K562 (cell line): ENCODE measurements around the gene PDLIM7. TPM values are rescaled to one million over a fixed set of nuclear protein-coding genes. Genes with fewer than 3 reads are reported as not detected.

Source experiments
- ATF6 ChIP-seq: sonication (generic); formaldehyde crosslinking; IDR thresholded peaks from 2 replicates; pipeline ENCODE4 v1.4.0; 2020; ENCODE audit warnings: mild to moderate bottlenecking, missing genetic modification reagents
- CEBPB ChIP-seq: fragments of 450-650 bp; IDR thresholded peaks from 2 replicates; pipeline ENCODE4 v1.6.1; 2016; ENCODE audit warnings: missing genetic modification characterization, missing compliant biosample characterization
- CEBPG ChIP-seq, 3 experiments: fragments of 200-800 bp in 1 of 3; sonication (Bioruptor generic) in 1 of 3; sonication (generic) in 1 of 3; formaldehyde crosslinking in 1 of 3; IDR thresholded peaks in 2 of 3; conservative IDR thresholded peaks in 1 of 3; 2 replicates each; pipeline versions ENCODE4 v1.6.1 to v1.8.0; 2016 to 2022; ENCODE audit warnings: missing compliant biosample characterization in 2 of 3, missing genetic modification characterization in 2 of 3, mild to moderate bottlenecking in 1 of 3, missing genetic modification reagents in 1 of 3
- EP400 ChIP-seq: fragments of 450-650 bp; IDR thresholded peaks from 2 replicates; pipeline ENCODE4 v1.6.1; 2017; ENCODE audit warnings: antibody characterized with exemption, mild to moderate bottlenecking, moderate library complexity
- ESRRA ChIP-seq: fragments of 450-650 bp; IDR thresholded peaks from 2 replicates; pipeline ENCODE4 v1.6.1; 2014; ENCODE audit warnings: low read depth, mild to moderate bottlenecking, moderate library complexity, borderline replicate concordance
- HDAC2 ChIP-seq: fragments of 450-650 bp; IDR thresholded peaks from 2 replicates; pipeline ENCODE4 v1.6.1; 2016; ENCODE audit warnings: mild to moderate bottlenecking
- HIVEP1 ChIP-seq: fragments of 250-450 bp; sonication (Bioruptor Pico); IDR thresholded peaks from 2 replicates; pipeline ENCODE4 v1.4.0; 2020; ENCODE audit warnings: mild to moderate bottlenecking
- L3MBTL2 ChIP-seq: fragments of 450-650 bp; IDR thresholded peaks from 2 replicates; pipeline ENCODE4 v1.6.1; 2016; ENCODE audit warnings: mild to moderate bottlenecking, moderate library complexity
- MAZ ChIP-seq, 2 experiments: fragments of 450-650 bp in 1 of 2; sonication (generic) in 1 of 2; formaldehyde crosslinking; IDR thresholded peaks in 1 of 2; conservative IDR thresholded peaks in 1 of 2; 2 replicates each; pipeline versions ENCODE4 v1.4.0 to v1.5.0; 2020; ENCODE audit warnings: mild to moderate bottlenecking in 1 of 2, missing genetic modification reagents in 1 of 2
- SMAD4 ChIP-seq: fragments of 250-450 bp; sonication (Bioruptor Pico); conservative IDR thresholded peaks from 2 replicates; pipeline ENCODE4 v1.8.0; 2021; ENCODE audit warnings: inconsistent platforms, mild to moderate bottlenecking, moderate library complexity
- SMARCE1 ChIP-seq: fragments of 450-650 bp; IDR thresholded peaks from 2 replicates; pipeline ENCODE4 v1.7.1; 2016; ENCODE audit warnings: mild to moderate bottlenecking
- TFAP4 ChIP-seq: sonication (generic); formaldehyde crosslinking; IDR thresholded peaks from 2 replicates; pipeline ENCODE4 v1.8.0; 2022; ENCODE audit warnings: missing genetic modification reagents, mild to moderate bottlenecking, moderate library complexity, borderline replicate concordance
- ZNF644 ChIP-seq: fragments of 200-800 bp; sonication (Bioruptor generic); IDR thresholded peaks from 2 replicates; pipeline ENCODE4 v1.6.1; 2016; ENCODE audit warnings: low read depth, missing genetic modification characterization, missing compliant biosample characterization
- polyA plus RNA-seq, 8 experiments: library from polyadenylated mRNA; depleted of rRNA in 4 of 8; stranded (reverse) in 5 of 8; unstranded in 3 of 8; fragments of >200 nt; fragmentation: Nextera tagmentation in 2 of 8; fragmentation: Illumina TruSeq in 1 of 8; extraction: Ambion mirVana in 2 of 8; extraction: Trizol in 1 of 8; gene quantifications; 2 replicates each; pipeline versions ENCODE4 v1.2.1 to v1.2.3, GENCODE V29; 2011 to 2014; ENCODE audit warnings: inconsistent platforms in 1 of 8, missing spikeins in 1 of 8
- total RNA-seq, 7 experiments: library from RNA; depleted of rRNA in 6 of 7; stranded (reverse); fragments of >200 nt in 6 of 7; fragmentation: Illumina TruSeq in 2 of 7; extraction: Trizol in 2 of 7; gene quantifications; 2 replicates each; pipeline versions ENCODE4 v1.2.1 to v1.2.3, GENCODE V29; 2011 to 2021; ENCODE audit warnings: low replicate concordance in 1 of 7
- TF ChIP-seq, protein P1 (sequence below): fragments of 250-450 bp; sonication (Bioruptor Pico); IDR thresholded peaks from 2 replicates; pipeline ENCODE4 v1.8.0; 2021; ENCODE audit warnings: mild to moderate bottlenecking, moderate library complexity
- TF ChIP-seq, protein P2 (sequence below), 2 experiments: IDR thresholded peaks in 1 of 2; conservative IDR thresholded peaks in 1 of 2; 2 replicates each; pipeline ENCODE4 v1.6.1; 2016; ENCODE audit warnings: low read depth in 2 of 2, mild to moderate bottlenecking in 1 of 2, missing compliant biosample characterization in 1 of 2, missing genetic modification characterization in 1 of 2, moderate library complexity in 1 of 2
- TF ChIP-seq, protein P3 (sequence below): fragments of 450-650 bp; formaldehyde crosslinking; IDR thresholded peaks from 2 replicates; pipeline ENCODE4 v1.4.0; 2022; ENCODE audit warnings: missing genetic modification characterization

Gene PDLIM7
- total and polyA plus RNA-seq, 9 of the 15 experiments (the other 6 are each of a cell fraction or from before 2014, with no cell fraction given), result 2.1 to 124 (median 32.6) TPM

- TF ChIP-seq, protein P1, sequence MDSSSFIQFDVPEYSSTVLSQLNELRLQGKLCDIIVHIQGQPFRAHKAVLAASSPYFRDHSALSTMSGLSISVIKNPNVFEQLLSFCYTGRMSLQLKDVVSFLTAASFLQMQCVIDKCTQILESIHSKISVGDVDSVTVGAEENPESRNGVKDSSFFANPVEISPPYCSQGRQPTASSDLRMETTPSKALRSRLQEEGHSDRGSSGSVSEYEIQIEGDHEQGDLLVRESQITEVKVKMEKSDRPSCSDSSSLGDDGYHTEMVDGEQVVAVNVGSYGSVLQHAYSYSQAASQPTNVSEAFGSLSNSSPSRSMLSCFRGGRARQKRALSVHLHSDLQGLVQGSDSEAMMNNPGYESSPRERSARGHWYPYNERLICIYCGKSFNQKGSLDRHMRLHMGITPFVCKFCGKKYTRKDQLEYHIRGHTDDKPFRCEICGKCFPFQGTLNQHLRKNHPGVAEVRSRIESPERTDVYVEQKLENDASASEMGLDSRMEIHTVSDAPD (CRISPR knock-in tag), result 0 out of 2 replicates have a peak, but pooled peaks have one; percentile 31
- TF ChIP-seq L3MBTL2, result peak; percentile 81
- peak; percentile 25; the same call in 1 of the 2 replicates for TF ChIP-seq SMARCE1
- TF ChIP-seq ESRRA, result 0 out of 2 replicates have a peak, but pooled peaks have one; percentile 11
- peak; percentile 85 for TF ChIP-seq CEBPB (tag)
- peak; percentile 94 for TF ChIP-seq CEBPG (CRISPR knock-in tag; IDR thresholded peaks at IDR 0.05)
- peak; percentile 86 to 95 for TF ChIP-seq CEBPG (tag; conservative IDR thresholded peaks at IDR 0.05 in 1 of 2, IDR thresholded peaks at IDR 0.05 in 1 of 2)
- peak; percentile 36 to 64; a peak in 3 of 4 replicates for TF ChIP-seq MAZ (CRISPR knock-in tag; conservative IDR thresholded peaks at IDR 0.05 in 1 of 2, IDR thresholded peaks at IDR 0.05 in 1 of 2)
- 0 out of 2 replicates have a peak, but pooled peaks have one; percentile 13 for TF ChIP-seq HIVEP1 (CRISPR knock-in tag)
- TF ChIP-seq, protein P2, sequence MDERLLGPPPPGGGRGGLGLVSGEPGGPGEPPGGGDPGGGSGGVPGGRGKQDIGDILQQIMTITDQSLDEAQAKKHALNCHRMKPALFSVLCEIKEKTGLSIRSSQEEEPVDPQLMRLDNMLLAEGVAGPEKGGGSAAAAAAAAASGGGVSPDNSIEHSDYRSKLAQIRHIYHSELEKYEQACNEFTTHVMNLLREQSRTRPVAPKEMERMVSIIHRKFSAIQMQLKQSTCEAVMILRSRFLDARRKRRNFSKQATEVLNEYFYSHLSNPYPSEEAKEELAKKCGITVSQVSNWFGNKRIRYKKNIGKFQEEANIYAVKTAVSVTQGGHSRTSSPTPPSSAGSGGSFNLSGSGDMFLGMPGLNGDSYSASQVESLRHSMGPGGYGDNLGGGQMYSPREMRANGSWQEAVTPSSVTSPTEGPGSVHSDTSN (CRISPR knock-in tag; IDR thresholded peaks at IDR 0.05; ENCODE audit: low read depth), result no peak
- TF ChIP-seq, protein P2 (tag; conservative IDR thresholded peaks at IDR 0.05; ENCODE audit: low read depth), result peak; percentile 48; the same call in 1 of the 2 replicates
- TF ChIP-seq TFAP4 (CRISPR knock-in tag), result peak; percentile 45
- 0 out of 2 replicates have a peak, but pooled peaks have one; percentile 12 for TF ChIP-seq HDAC2
- peak; percentile 93 for TF ChIP-seq SMAD4 (CRISPR knock-in tag)
- peak; percentile 33; the same call in 1 of the 2 replicates for TF ChIP-seq EP400
- TF ChIP-seq ZNF644, result no peak
- TF ChIP-seq, protein P3, sequence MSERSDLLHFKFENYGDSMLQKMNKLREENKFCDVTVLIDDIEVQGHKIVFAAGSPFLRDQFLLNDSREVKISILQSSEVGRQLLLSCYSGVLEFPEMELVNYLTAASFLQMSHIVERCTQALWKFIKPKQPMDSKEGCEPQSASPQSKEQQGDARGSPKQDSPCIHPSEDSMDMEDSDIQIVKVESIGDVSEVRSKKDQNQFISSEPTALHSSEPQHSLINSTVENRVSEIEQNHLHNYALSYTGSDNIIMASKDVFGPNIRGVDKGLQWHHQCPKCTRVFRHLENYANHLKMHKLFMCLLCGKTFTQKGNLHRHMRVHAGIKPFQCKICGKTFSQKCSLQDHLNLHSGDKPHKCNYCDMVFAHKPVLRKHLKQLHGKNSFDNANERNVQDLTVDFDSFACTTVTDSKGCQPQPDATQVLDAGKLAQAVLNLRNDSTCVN, result peak; percentile 95
- no peak for TF ChIP-seq ATF6 (CRISPR knock-in tag)
Observed at GRCh38 chr5:177478711-177479646, 18.4 kb downstream of the PDLIM7 start (continued).
